ENCODE data around the gene TMEM134. TPM values are rescaled to one million over a fixed set of nuclear protein-coding genes. Genes with fewer than 3 reads are reported as not detected.
"Not testable (repeated sequence)": the region's sequence is repeated elsewhere in the genome, so short reads cannot be mapped to it uniquely, and the experiment has no call there.

TMEM134 gene
- total RNA-seq, 4 donors from 2014 or later = 79.8 to 155 (median 108) TPM

- Histone ChIP-seq H3K36me3 (peaks cover 0 to 26% of the 10 kb centered on the region in 2 donors), H3K9me3 (no peaks in the 10 kb centered on the region), H3K4me1 (no peaks in the 10 kb centered on the region), H3K27me3 (no peaks in the 10 kb centered on the region), H3K4me3 (no peak overlapping the region), H3K27ac (no peak overlapping the region)
- ATAC-seq (no peak), DNase-seq (no peak)
- TF ChIP-seq POLR2A (IDR thresholded peaks at IDR 0.05) = no peak
- TF ChIP-seq, protein P1, sequence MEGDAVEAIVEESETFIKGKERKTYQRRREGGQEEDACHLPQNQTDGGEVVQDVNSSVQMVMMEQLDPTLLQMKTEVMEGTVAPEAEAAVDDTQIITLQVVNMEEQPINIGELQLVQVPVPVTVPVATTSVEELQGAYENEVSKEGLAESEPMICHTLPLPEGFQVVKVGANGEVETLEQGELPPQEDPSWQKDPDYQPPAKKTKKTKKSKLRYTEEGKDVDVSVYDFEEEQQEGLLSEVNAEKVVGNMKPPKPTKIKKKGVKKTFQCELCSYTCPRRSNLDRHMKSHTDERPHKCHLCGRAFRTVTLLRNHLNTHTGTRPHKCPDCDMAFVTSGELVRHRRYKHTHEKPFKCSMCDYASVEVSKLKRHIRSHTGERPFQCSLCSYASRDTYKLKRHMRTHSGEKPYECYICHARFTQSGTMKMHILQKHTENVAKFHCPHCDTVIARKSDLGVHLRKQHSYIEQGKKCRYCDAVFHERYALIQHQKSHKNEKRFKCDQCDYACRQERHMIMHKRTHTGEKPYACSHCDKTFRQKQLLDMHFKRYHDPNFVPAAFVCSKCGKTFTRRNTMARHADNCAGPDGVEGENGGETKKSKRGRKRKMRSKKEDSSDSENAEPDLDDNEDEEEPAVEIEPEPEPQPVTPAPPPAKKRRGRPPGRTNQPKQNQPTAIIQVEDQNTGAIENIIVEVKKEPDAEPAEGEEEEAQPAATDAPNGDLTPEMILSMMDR (IDR thresholded peaks at IDR 0.05 in 4 of 5, conservative IDR thresholded peaks at IDR 0.05 in 1 of 5) = no peak
- intact Hi-C loops (cut with DNase I; ENCODE audit: low total_unique reads) (no loop called here), in situ Hi-C loops (cut with MboI; ENCODE audit: low sequenced_read_pairs in 4 of 4) (no loop called here)
Observed at GRCh38 chr11:67490727-67491065, 21.6 kb upstream of the TMEM134 start.

DNA sequence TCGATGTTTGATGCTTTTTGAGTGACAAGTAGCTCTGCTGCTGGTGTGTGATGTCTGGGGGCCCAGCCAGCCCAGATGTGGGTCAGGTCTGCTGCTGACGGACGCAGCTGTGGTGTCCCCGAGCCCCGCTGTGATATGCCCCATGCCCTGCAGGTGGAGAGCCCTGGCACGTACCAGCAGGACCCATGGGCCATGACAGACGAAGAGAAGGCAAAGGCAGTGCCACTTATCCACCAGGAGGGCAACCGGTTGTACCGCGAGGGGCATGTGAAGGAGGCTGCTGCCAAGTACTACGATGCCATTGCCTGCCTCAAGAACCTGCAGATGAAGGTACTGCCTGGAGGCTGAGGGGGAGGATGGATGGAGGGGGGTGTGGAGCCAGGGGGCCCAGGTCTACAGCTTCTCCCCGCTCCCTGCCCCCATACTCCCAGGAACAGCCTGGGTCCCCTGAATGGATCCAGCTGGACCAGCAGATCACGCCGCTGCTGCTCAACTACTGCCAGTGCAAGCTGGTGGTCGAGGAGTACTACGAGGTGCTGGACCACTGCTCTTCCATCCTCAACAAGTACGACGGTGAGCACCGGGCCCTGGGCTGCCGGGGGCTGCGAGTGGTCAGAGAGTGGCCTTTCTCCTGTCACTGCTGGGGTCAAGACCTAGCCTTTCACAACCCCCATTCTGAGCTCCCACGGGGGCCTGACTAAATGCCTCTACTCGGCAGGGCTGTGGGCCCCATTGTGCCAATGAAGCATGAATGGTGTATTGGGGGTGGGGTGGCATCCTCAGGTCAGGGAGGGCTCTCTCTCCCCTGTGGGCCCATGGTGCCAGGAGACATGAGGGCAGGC lies 21.1 kb upstream of the TMEM134 start:
- TF ChIP-seq POLR2A (IDR thresholded peaks at IDR 0.05) = no peak
- TF ChIP-seq, protein P1 (IDR thresholded peaks at IDR 0.05 in 4 of 5, conservative IDR thresholded peaks at IDR 0.05 in 1 of 5) = no peak
- intact Hi-C loops (cut with DNase I; ENCODE audit: low total_unique reads) = no loop called here
- H3K36me3 ChIP-seq = peaks cover 0 to 23% of the 10 kb centered on the region in 2 donors
- H3K9me3 ChIP-seq = no peaks in the 10 kb centered on the region
- ATAC-seq (no peak), DNase-seq (no peak)
- H3K27ac ChIP-seq = no peak overlapping the region
- no peak overlapping the region for H3K4me3 ChIP-seq
- H3K4me1 ChIP-seq = no peaks in the 10 kb centered on the region
- in situ Hi-C loops (cut with MboI; ENCODE audit: low sequenced_read_pairs in 4 of 4) = no loop called here
- no peaks in the 10 kb centered on the region for H3K27me3 ChIP-seq

- ATAC-seq (no peak), DNase-seq (no peak)
- no peaks in the 10 kb centered on the region for H3K4me1 ChIP-seq
- no peak overlapping the region for H3K4me3 ChIP-seq
- H3K27me3 ChIP-seq = no peaks in the 10 kb centered on the region
- no peak overlapping the region for H3K27ac ChIP-seq
- no peak for TF ChIP-seq POLR2A (IDR thresholded peaks at IDR 0.05)
- TF ChIP-seq, protein P1 (IDR thresholded peaks at IDR 0.05 in 4 of 5, conservative IDR thresholded peaks at IDR 0.05 in 1 of 5) = no peak
- intact Hi-C loops (cut with DNase I; ENCODE audit: low total_unique reads) (no loop called here), in situ Hi-C loops (cut with MboI; ENCODE audit: low sequenced_read_pairs in 4 of 4) (no loop called here)
- H3K36me3 ChIP-seq = peaks cover 0 to 21% of the 10 kb centered on the region in 2 donors
- no peaks in the 10 kb centered on the region for H3K9me3 ChIP-seq
Observed at GRCh38 chr11:67489203-67489884, 20.3 kb upstream of the TMEM134 start.

GRCh38 chr11:67486481-67487195 lies 17.6 kb upstream of the TMEM134 start:
- intact Hi-C loops (cut with DNase I; ENCODE audit: low total_unique reads) = no loop called here
- H3K4me3 ChIP-seq = no peak overlapping the region
- no peak overlapping the region for H3K27ac ChIP-seq
- TF ChIP-seq POLR2A (IDR thresholded peaks at IDR 0.05) = no peak
- TF ChIP-seq, protein P1 (IDR thresholded peaks at IDR 0.05 in 4 of 5, conservative IDR thresholded peaks at IDR 0.05 in 1 of 5) = no peak
- peaks cover 0 to 21% of the 10 kb centered on the region in 2 donors for H3K36me3 ChIP-seq
- H3K9me3 ChIP-seq = no peaks in the 10 kb centered on the region
- DNase-seq (no peak), ATAC-seq (no peak)
- in situ Hi-C loops (cut with MboI; ENCODE audit: low sequenced_read_pairs in 4 of 4) = no loop called here
- H3K4me1 ChIP-seq = peaks cover 9 to 14% of the 10 kb centered on the region in 2 donors
- no peaks in the 10 kb centered on the region for H3K27me3 ChIP-seq

DNA sequence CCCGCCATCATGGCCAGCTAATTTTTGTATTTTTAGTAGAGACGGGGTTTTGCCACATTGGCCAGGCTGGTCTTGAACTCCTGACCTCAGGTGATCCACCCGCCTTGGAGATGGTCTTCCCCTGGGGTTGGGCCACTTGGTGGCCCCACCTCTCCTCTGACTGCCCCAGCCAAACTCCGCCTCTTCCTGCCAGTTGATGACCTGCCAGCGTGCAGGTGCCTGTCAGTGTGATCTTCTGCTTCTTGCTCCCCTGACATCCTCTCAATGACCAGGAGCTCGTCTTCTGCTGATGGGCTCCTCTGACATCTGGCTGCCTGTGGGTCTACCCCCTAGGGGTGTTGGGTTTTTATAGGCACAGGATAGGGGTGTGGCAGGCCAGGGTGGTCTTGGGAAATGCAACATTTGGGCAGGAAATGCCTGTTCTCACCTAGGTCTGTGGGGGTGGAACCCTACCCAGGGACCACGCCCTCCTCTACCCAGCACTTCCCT lies 16.9 kb upstream of the TMEM134 start:
- DNase-seq; intact Hi-C loops (cut with DNase I; ENCODE audit: low total_unique reads); H3K27me3 ChIP-seq; in situ Hi-C loops (cut with MboI; ENCODE audit: low sequenced_read_pairs in 4 of 4); H3K4me3 ChIP-seq; ATAC-seq; H3K27ac ChIP-seq; H3K9me3 ChIP-seq: not testable (repeated sequence)
- peaks cover 0 to 21% of the 10 kb centered on the region in 2 donors for H3K36me3 ChIP-seq
- H3K4me1 ChIP-seq = peaks cover 9 to 14% of the 10 kb centered on the region in 2 donors
